Natural killer cell (primary cell): ENCODE measurements around the gene DNAI2. TPM values are rescaled to one million over a fixed set of nuclear protein-coding genes. Genes with fewer than 3 reads are reported as not detected.

Source experiments
- ATAC-seq, 3 donors: fragments of 150-1000 bp in 2 of 3; fragments of 200-7000 bp in 1 of 3; cut with Tn5 transposase; 1 replicate in 1 of 3; 2 replicates in 2 of 3; pipeline ENCODE4 v1.10.0; 2021; ENCODE audit warnings: mild to moderate bottlenecking in 2 of 3, moderate library complexity in 2 of 3
- DNase-seq, 2 donors: peaks; one replicate each; pipeline versions ENCODE4 v3.0.0 to v3.0.0-alpha.2; 2013 to 2021; ENCODE audit warnings: mixed read lengths in 1 of 2
- H3K27ac ChIP-seq: one replicate; pipeline ENCODE4 v1.5.1; 2013; ENCODE audit warnings: mild to moderate bottlenecking, low read length
- H3K27me3 ChIP-seq: one replicate; pipeline ENCODE4 v1.6.1; 2013; ENCODE audit warnings: low read length; ENCODE audit not compliant: control insufficient read depth, insufficient read depth
- H3K36me3 ChIP-seq: one replicate; pipeline ENCODE4 v1.6.1; 2013; ENCODE audit warnings: low read length; ENCODE audit not compliant: control insufficient read depth, insufficient read depth
- H3K4me1 ChIP-seq: one replicate; pipeline ENCODE4 v1.6.1; 2013; ENCODE audit warnings: low read length; ENCODE audit not compliant: control insufficient read depth, insufficient read depth
- H3K4me3 ChIP-seq: one replicate; pipeline ENCODE4 v1.5.1; 2013; ENCODE audit warnings: low read length
- H3K9me3 ChIP-seq: one replicate; pipeline ENCODE4 v1.6.1; 2013; ENCODE audit warnings: low read length; ENCODE audit not compliant: control insufficient read depth, insufficient read depth
- H3K27ac Mint-ChIP-seq, 2 donors: one replicate each; pipeline ENCODE4 v1.8.0; 2022; ENCODE audit warnings: mild to moderate bottlenecking in 2 of 2, mixed read lengths in 2 of 2, moderate library complexity in 1 of 2
- H3K27me3 Mint-ChIP-seq, 2 donors: one replicate each; pipeline ENCODE4 v1.8.0; 2022; ENCODE audit warnings: low read depth in 2 of 2, mixed read lengths in 2 of 2
- H3K36me3 Mint-ChIP-seq: one replicate; pipeline ENCODE4 v1.8.0; 2022; ENCODE audit warnings: mixed read lengths
- H3K4me1 Mint-ChIP-seq, 2 donors: one replicate each; pipeline ENCODE4 v1.8.0; 2022; ENCODE audit warnings: mixed read lengths in 2 of 2
- H3K4me3 Mint-ChIP-seq: one replicate; pipeline ENCODE4 v1.8.0; 2022; ENCODE audit warnings: mild to moderate bottlenecking, moderate library complexity, mixed read lengths
- H3K9me3 Mint-ChIP-seq, 2 donors: one replicate each; pipeline ENCODE4 v1.8.0; 2022; ENCODE audit warnings: mixed read lengths in 2 of 2
- WGBS: methylation state at CpG from one replicate; pipeline ENCODE4 v1.1.7; 2013; ENCODE audit warnings: missing lambda C conversion rate; ENCODE audit not compliant: insufficient coverage; 5-methylcytosine and 5-hydroxymethylcytosine counted together
- intact Hi-C: fragments of 100-400 bp; cut with micrococcal nuclease; formaldehyde crosslinking; loops from one replicate; pipeline ENCODE4 v1.14.2; 2022
- total RNA-seq, 4 donors: library from RNA; stranded (reverse); fragments of 120-200 nt in 1 of 4; gene quantifications; one replicate each; pipeline versions ENCODE4 v1.2.3 to v1.2.4, GENCODE V29; 2013 to 2022
- TF ChIP-seq, protein P1 (sequence below): fragments of 200-600 bp; IDR thresholded peaks from one replicate; pipeline ENCODE4 v1.8.0; 2022; ENCODE audit warnings: antibody characterized with exemption

The DNAI2 gene
- total RNA-seq, 3 donors from 2014 or later (not counting 1 experiment from before 2014, with no cell fraction given): 0.35 to 1.8 (median 1.2) TPM

DNA sequence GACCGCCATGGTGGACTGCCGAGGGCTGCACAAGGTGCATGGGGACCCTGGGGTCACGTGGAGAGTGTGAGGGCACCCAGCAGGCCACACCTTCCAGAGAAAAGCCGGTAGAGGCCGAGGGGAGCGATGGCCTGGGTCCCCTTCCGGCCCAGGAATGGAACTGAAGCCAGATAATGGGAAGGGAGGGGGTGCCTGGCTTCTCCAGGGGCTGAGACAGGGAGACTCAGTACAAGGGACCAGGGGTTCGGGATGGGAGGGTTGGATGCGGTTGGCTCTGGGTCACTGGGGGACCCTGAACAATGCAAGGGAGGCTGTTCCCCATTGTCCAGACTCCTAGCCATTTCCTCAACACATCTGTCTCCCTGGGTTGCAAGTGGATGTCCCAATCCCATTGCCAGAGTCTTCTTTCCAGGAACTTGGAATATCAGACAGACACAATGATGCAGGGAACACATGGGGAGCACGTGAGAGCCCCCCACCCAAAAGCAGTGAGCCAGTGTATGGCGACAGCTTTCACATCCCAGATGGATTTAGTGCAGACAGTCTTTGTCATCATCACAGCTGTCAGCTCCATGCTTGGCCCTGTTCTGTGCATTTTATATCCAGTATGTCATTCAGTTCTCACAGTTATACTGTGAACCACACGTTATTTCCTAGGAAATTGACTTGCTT, 23.6 kb upstream of the DNAI2 start:
- Histone ChIP-seq H3K4me1 (no peaks in the 10 kb centered on the region), H3K27me3 (no peaks in the 10 kb centered on the region), H3K9me3 (no peaks in the 10 kb centered on the region), H3K36me3 (no peaks in the 10 kb centered on the region), H3K27ac (no peak overlapping the region), H3K4me3 (no peak overlapping the region)
- TF ChIP-seq, protein P1, sequence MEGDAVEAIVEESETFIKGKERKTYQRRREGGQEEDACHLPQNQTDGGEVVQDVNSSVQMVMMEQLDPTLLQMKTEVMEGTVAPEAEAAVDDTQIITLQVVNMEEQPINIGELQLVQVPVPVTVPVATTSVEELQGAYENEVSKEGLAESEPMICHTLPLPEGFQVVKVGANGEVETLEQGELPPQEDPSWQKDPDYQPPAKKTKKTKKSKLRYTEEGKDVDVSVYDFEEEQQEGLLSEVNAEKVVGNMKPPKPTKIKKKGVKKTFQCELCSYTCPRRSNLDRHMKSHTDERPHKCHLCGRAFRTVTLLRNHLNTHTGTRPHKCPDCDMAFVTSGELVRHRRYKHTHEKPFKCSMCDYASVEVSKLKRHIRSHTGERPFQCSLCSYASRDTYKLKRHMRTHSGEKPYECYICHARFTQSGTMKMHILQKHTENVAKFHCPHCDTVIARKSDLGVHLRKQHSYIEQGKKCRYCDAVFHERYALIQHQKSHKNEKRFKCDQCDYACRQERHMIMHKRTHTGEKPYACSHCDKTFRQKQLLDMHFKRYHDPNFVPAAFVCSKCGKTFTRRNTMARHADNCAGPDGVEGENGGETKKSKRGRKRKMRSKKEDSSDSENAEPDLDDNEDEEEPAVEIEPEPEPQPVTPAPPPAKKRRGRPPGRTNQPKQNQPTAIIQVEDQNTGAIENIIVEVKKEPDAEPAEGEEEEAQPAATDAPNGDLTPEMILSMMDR: no peak
- Mint-ChIP-seq H3K4me3 (no peak overlapping the region), H3K4me1 (peaks cover 0 to 6% of the 10 kb centered on the region in 2 donors), H3K9me3 (no peaks in the 10 kb centered on the region), H3K27me3 (no peaks in the 10 kb centered on the region), H3K36me3 (no peaks in the 10 kb centered on the region), H3K27ac (no peak overlapping the region)
- WGBS: 94% methylated on average over 12 of the region's 12 CpGs
- ATAC-seq: no peak
- intact Hi-C loops: no loop called here
- DNase-seq: no peak

DNA sequence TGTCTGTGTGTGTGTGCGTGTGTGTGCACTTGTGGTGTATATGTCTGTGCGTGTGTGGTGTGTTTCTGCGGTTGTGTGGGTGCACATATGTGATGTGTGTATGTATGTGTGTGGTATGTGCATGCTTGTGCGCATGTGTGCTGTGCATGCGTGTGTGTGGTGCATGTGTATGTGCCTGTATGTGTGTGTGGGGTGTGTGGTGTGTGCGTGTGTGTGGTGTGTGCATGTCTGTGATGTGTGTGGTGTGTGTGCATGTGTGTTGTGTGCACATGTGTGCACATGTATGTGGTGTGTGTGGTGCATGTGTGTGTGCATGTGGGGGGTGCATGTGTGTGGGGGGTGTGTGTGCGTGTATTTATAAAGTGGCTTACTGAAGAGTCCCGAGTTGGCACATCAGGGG, 23.0 kb upstream of the DNAI2 start:
- no peak for ATAC-seq
- no peak overlapping the region for H3K4me3 ChIP-seq
- no peak overlapping the region for H3K4me3 Mint-ChIP-seq
- 98% methylated on average over 8 of the region's 8 CpGs for WGBS
- H3K27ac Mint-ChIP-seq: no peak overlapping the region
- H3K27ac ChIP-seq: no peak overlapping the region
- no peaks in the 10 kb centered on the region for H3K9me3 Mint-ChIP-seq
- DNase-seq: no peak
- H3K36me3 ChIP-seq: no peaks in the 10 kb centered on the region
- H3K36me3 Mint-ChIP-seq: no peaks in the 10 kb centered on the region
- no peaks in the 10 kb centered on the region for H3K27me3 ChIP-seq
- TF ChIP-seq, protein P1: no peak
- intact Hi-C loops: no loop called here
- H3K4me1 ChIP-seq: no peaks in the 10 kb centered on the region
- H3K9me3 ChIP-seq: no peaks in the 10 kb centered on the region
- no peaks in the 10 kb centered on the region for H3K27me3 Mint-ChIP-seq
- H3K4me1 Mint-ChIP-seq: peaks cover 0 to 6% of the 10 kb centered on the region in 2 donors

DNA sequence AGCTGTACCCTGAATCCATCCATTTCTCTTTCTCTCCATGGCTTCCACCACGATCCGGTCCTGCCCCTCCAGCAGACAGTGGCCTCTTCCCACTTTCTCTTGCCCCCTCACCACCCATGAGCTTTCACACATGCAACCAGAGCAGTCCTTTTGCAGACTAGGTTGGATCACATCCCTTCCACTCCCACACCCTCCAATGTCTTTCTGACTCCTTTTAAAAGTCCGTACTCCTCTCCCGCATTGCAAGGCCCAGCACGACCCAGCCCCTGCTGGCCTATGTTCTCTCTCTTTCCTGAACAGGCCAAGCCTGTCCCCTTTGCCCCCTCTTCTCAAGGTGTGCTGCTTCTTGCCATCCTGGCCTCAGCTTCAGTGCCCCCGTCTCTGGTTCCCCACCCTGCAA, 22.5 kb upstream of the DNAI2 start:
- TF ChIP-seq, protein P1: no peak
- H3K9me3 ChIP-seq: no peaks in the 10 kb centered on the region
- H3K27me3 ChIP-seq: no peaks in the 10 kb centered on the region
- no peak overlapping the region for H3K27ac Mint-ChIP-seq
- no peak overlapping the region for H3K27ac ChIP-seq
- WGBS: 91% methylated on average over 6 of the region's 6 CpGs
- DNase-seq (no peak), ATAC-seq (no peak)
- H3K27me3 Mint-ChIP-seq: no peaks in the 10 kb centered on the region
- no peaks in the 10 kb centered on the region for H3K36me3 Mint-ChIP-seq
- peaks cover 0 to 6% of the 10 kb centered on the region in 2 donors for H3K4me1 Mint-ChIP-seq
- intact Hi-C loops: no loop called here
- H3K9me3 Mint-ChIP-seq: no peaks in the 10 kb centered on the region
- H3K4me3 Mint-ChIP-seq: no peak overlapping the region
- H3K4me1 ChIP-seq: no peaks in the 10 kb centered on the region
- no peak overlapping the region for H3K4me3 ChIP-seq
- H3K36me3 ChIP-seq: no peaks in the 10 kb centered on the region

DNA sequence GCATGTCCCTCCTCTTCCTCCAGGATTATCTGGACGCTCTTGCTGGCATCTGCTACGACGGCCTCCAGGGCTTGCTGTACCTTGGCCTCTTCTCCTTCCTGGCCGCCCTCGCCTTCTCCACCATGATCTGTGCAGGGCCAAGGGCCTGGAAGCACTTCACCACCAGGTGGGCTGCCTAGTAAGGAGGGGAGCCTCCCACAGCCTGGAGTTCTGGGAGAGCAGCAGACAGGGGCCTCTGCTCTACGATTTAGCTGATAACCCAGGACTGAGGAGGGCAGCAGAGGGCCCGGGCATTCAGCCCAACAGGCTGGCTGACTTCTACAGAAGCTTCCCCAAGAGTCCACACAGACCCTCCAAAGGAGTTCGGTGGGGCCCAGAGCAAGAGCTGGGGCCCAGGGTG, 21.8 kb upstream of the DNAI2 start:
- H3K9me3 Mint-ChIP-seq: no peaks in the 10 kb centered on the region
- Histone ChIP-seq H3K4me1 (no peaks in the 10 kb centered on the region), H3K9me3 (no peaks in the 10 kb centered on the region), H3K27ac (no peak overlapping the region), H3K27me3 (no peaks in the 10 kb centered on the region), H3K36me3 (no peaks in the 10 kb centered on the region), H3K4me3 (no peak overlapping the region)
- TF ChIP-seq, protein P1: no peak
- 76% methylated on average over 8 of the region's 8 CpGs for WGBS
- ATAC-seq (no peak), DNase-seq (no peak)
- H3K36me3 Mint-ChIP-seq: no peaks in the 10 kb centered on the region
- H3K27me3 Mint-ChIP-seq: no peaks in the 10 kb centered on the region
- no peak overlapping the region for H3K4me3 Mint-ChIP-seq
- intact Hi-C loops: no loop called here
- no peak overlapping the region for H3K27ac Mint-ChIP-seq
- H3K4me1 Mint-ChIP-seq: peaks cover 0 to 6% of the 10 kb centered on the region in 2 donors
